SK-N-SH treated with all-trans-retinoic acid at 6 μM for 48 hours (cell line): ENCODE measurements around the gene CYS1.

ENCODE experiments used
- ATAC-seq: fragments of 200-7000 bp; cut with Tn5 transposase; 3 replicates; pipeline ENCODE4 v1.9.1; 2020; ENCODE audit warnings: mild to moderate bottlenecking, moderate library complexity
- ARNTL ChIP-seq: fragments of 450-650 bp; formaldehyde crosslinking; IDR thresholded peaks from 2 replicates; pipeline ENCODE4 v1.5.0; 2020; ENCODE audit warnings: low read depth, mild to moderate bottlenecking, moderate library complexity, borderline replicate concordance
- BACH2 ChIP-seq: fragments of 250-450 bp; sonication (Bioruptor Pico); IDR thresholded peaks from 2 replicates; pipeline ENCODE4 v1.9.0; 2021; ENCODE audit warnings: mild to moderate bottlenecking, borderline replicate concordance
- CSDC2 ChIP-seq: fragments of 250-450 bp; sonication (Bioruptor Pico); IDR thresholded peaks from 2 replicates; pipeline ENCODE4 v1.5.0; 2020; ENCODE audit warnings: mild to moderate bottlenecking, moderate library complexity
- CSRNP3 ChIP-seq: fragments of 250-450 bp; sonication (Bioruptor Pico); IDR thresholded peaks from 2 replicates; pipeline ENCODE4 v1.5.1; 2021; ENCODE audit warnings: mild to moderate bottlenecking, moderate library complexity
- ESRRG ChIP-seq: fragments of 250-450 bp; sonication (Bioruptor Pico); IDR thresholded peaks from 2 replicates; pipeline ENCODE4 v1.6.1; 2021; ENCODE audit warnings: mild to moderate bottlenecking
- GLIS3 ChIP-seq: fragments of 250-450 bp; sonication (Bioruptor Pico); IDR thresholded peaks from 2 replicates; pipeline ENCODE4 v1.5.0; 2020; ENCODE audit warnings: mild to moderate bottlenecking, moderate library complexity
- ISL1 ChIP-seq: fragments of 250-450 bp; sonication (Bioruptor Pico); IDR thresholded peaks from 2 replicates; pipeline ENCODE4 v2.1.2; 2022; ENCODE audit warnings: mild to moderate bottlenecking, moderate library complexity
- OSR1 ChIP-seq: fragments of 250-450 bp; sonication (Bioruptor Pico); IDR thresholded peaks from 2 replicates; pipeline ENCODE4 v1.8.0; 2022; ENCODE audit warnings: moderate library complexity, mild to moderate bottlenecking, inconsistent platforms
- PATZ1 ChIP-seq: fragments of 250-450 bp; sonication (Bioruptor Pico); IDR thresholded peaks from 2 replicates; pipeline ENCODE4 v1.8.0; 2020; ENCODE audit warnings: mild to moderate bottlenecking, moderate library complexity, borderline replicate concordance
- POU6F1 ChIP-seq: fragments of 250-450 bp; sonication (Bioruptor Pico); IDR thresholded peaks from 2 replicates; pipeline ENCODE4 v1.8.0; 2021; ENCODE audit warnings: low read depth, mild to moderate bottlenecking, moderate library complexity, borderline replicate concordance
- PPARA ChIP-seq: fragments of 250-450 bp; sonication (Bioruptor Pico); IDR thresholded peaks from 2 replicates; pipeline ENCODE4 v1.5.0; 2020; ENCODE audit warnings: mild to moderate bottlenecking, borderline replicate concordance
- RARB ChIP-seq: fragments of 250-450 bp; sonication (Bioruptor Pico); IDR thresholded peaks from 2 replicates; pipeline ENCODE4 v1.8.0; 2021; ENCODE audit warnings: mild to moderate bottlenecking, moderate library complexity
- SNAI2 ChIP-seq: fragments of 250-450 bp; sonication (Bioruptor Pico); IDR thresholded peaks from 2 replicates; pipeline ENCODE4 v1.5.0; 2020; ENCODE audit warnings: mild to moderate bottlenecking, moderate library complexity
- TCF4 ChIP-seq: fragments of 250-450 bp; sonication (Bioruptor Pico); IDR thresholded peaks from 2 replicates; pipeline ENCODE4 v1.8.0; 2021; ENCODE audit warnings: mild to moderate bottlenecking, moderate library complexity, borderline replicate concordance
- TOX ChIP-seq: fragments of 250-450 bp; sonication (Bioruptor Pico); IDR thresholded peaks from 2 replicates; pipeline ENCODE4 v1.8.0; 2021; ENCODE audit warnings: mild to moderate bottlenecking, moderate library complexity, borderline replicate concordance
- ZC3H10 ChIP-seq: fragments of 250-450 bp; sonication (Bioruptor Pico); IDR thresholded peaks from 2 replicates; pipeline ENCODE4 v1.5.1; 2021; ENCODE audit warnings: mild to moderate bottlenecking, moderate library complexity
- ZFP3 ChIP-seq: fragments of 250-450 bp; sonication (Bioruptor Pico); IDR thresholded peaks from 2 replicates; pipeline ENCODE4 v1.5.0; 2020; ENCODE audit warnings: mild to moderate bottlenecking, moderate library complexity
- ZFP30 ChIP-seq: fragments of 450-650 bp; formaldehyde crosslinking; IDR thresholded peaks from 2 replicates; pipeline ENCODE4 v1.5.0; 2022; ENCODE audit warnings: mild to moderate bottlenecking, moderate library complexity
- ZNF565 ChIP-seq: fragments of 450-650 bp; formaldehyde crosslinking; conservative IDR thresholded peaks from 2 replicates; pipeline ENCODE4 v1.5.0; 2020; ENCODE audit warnings: low read depth, mild to moderate bottlenecking, moderate library complexity
- ZNF70 ChIP-seq: fragments of 450-650 bp; formaldehyde crosslinking; IDR thresholded peaks from 2 replicates; pipeline ENCODE4 v1.5.0; 2020; ENCODE audit warnings: mild to moderate bottlenecking, moderate library complexity

CYS1 gene

GRCh38 chr2:10022445-10022844, 57.8 kb downstream of the CYS1 start:
- no peak for ATAC-seq
- TF ChIP-seq ZFP3 (CRISPR knock-in tag), result no peak
- TF ChIP-seq SNAI2 (CRISPR knock-in tag), result no peak
- TF ChIP-seq PPARA (CRISPR knock-in tag), result no peak
- TF ChIP-seq POU6F1, result no peak
- TF ChIP-seq ZFP30 (CRISPR knock-in tag), result no peak
- TF ChIP-seq ZNF565 (CRISPR knock-in tag), result no peak
- no peak for TF ChIP-seq CSDC2
- TF ChIP-seq ARNTL, result no peak
- no peak for TF ChIP-seq BACH2 (CRISPR knock-in tag)
- TF ChIP-seq TCF4, result no peak
- no peak for TF ChIP-seq ZC3H10 (CRISPR knock-in tag)
- no peak for TF ChIP-seq RARB (CRISPR knock-in tag)
- no peak for TF ChIP-seq ISL1

GRCh38 chr2:10022041-10022421, 58.2 kb downstream of the CYS1 start:
- TF ChIP-seq BACH2 (CRISPR knock-in tag) (no peak), OSR1 (CRISPR knock-in tag) (no peak), TOX (CRISPR knock-in tag) (no peak), CSRNP3 (CRISPR knock-in tag) (no peak), ZFP3 (CRISPR knock-in tag) (no peak), ZFP30 (CRISPR knock-in tag) (no peak)
- TF ChIP-seq, all 23 proteins: peak for 0
- ATAC-seq, result no peak; the same call in 2 of the 3 replicates

GRCh38 chr2:10019602-10020400, 60.4 kb downstream of the CYS1 start:
- ATAC-seq, result no peak
- TF ChIP-seq SNAI2 (CRISPR knock-in tag) (no peak), GLIS3 (CRISPR knock-in tag) (no peak), ESRRG (no peak), CSRNP3 (CRISPR knock-in tag) (no peak), ZNF70 (CRISPR knock-in tag) (no peak), ARNTL (no peak), CSDC2 (no peak), RARB (CRISPR knock-in tag) (no peak)

- no peak for ATAC-seq
- no peak for TF ChIP-seq TOX (CRISPR knock-in tag)
- TF ChIP-seq PATZ1 (CRISPR knock-in tag), result no peak
- TF ChIP-seq ISL1, result no peak
- no peak for TF ChIP-seq CSRNP3 (CRISPR knock-in tag)
- TF ChIP-seq ZC3H10 (CRISPR knock-in tag), result no peak
- no peak for TF ChIP-seq TCF4
- TF ChIP-seq ZNF70 (CRISPR knock-in tag), result no peak
- no peak for TF ChIP-seq CSDC2
- no peak for TF ChIP-seq SNAI2 (CRISPR knock-in tag)
These were observed 61.0 kb downstream of the CYS1 start for GRCh38 chr2:10019174-10019573.
